ENCODE results near the gene HMGA1. TPM values are rescaled to one million over a fixed set of nuclear protein-coding genes. Genes with fewer than 3 reads are reported as not detected.

HMGA1 gene
- total and polyA plus RNA-seq, 2 of the 13 experiments (the other 11 are each of a cell fraction or from before 2014, with no cell fraction given) = 117 to 145 TPM

GRCh38 chr6:34276881-34277762 lies 40.4 kb downstream of the HMGA1 start (continued):
- TF ChIP-seq PCBP1 (IDR thresholded peaks at IDR 0.05; ENCODE audit: borderline replicate concordance, low read depth, low read length) (no peak), ZNF12 (CRISPR knock-in tag; IDR thresholded peaks at IDR 0.05) (no peak), ZNF503 (CRISPR knock-in tag; IDR thresholded peaks at IDR 0.05) (no peak), ZNF263 (CRISPR knock-in tag; IDR thresholded peaks at IDR 0.05) (peak; percentile 100), ZNF740 (CRISPR knock-in tag; IDR thresholded peaks at IDR 0.05) (no peak), AGO2 (optimal IDR thresholded peaks at IDR 0.05; ENCODE audit: low read depth, low read length) (no peak), ZNF296 (CRISPR knock-in tag; conservative IDR thresholded peaks at IDR 0.05) (no peak), SIN3B (IDR thresholded peaks at IDR 0.05; ENCODE audit: low read length) (no peak), ZBTB44 (CRISPR knock-in tag; IDR thresholded peaks at IDR 0.05) (no peak), CCDC6 (CRISPR knock-in tag; IDR thresholded peaks at IDR 0.05) (no peak), ZNF644 (CRISPR knock-in tag; IDR thresholded peaks at IDR 0.05; ENCODE audit: low read depth) (peak; percentile 61), ZNF792 (CRISPR knock-in tag; IDR thresholded peaks at IDR 0.05) (peak; percentile 71; the same call in 1 of the 2 replicates), ZFP62 (CRISPR knock-in tag; IDR thresholded peaks at IDR 0.05) (no peak), ZNF121 (CRISPR knock-in tag; IDR thresholded peaks at IDR 0.05) (no peak), ZXDC (CRISPR knock-in tag; IDR thresholded peaks at IDR 0.05) (no peak), PHF20 (CRISPR knock-in tag; IDR thresholded peaks at IDR 0.05) (no peak), ZBTB37 (CRISPR knock-in tag; IDR thresholded peaks at IDR 0.05) (no peak), ZBTB49 (CRISPR knock-in tag; IDR thresholded peaks at IDR 0.05; ENCODE audit: borderline replicate concordance) (no peak), KLF12 (CRISPR knock-in tag; IDR thresholded peaks at IDR 0.05; ENCODE audit: borderline replicate concordance) (no peak), NR3C1 (CRISPR knock-in tag; IDR thresholded peaks at IDR 0.05) (no peak)

All from HepG2 (cell line).